ENCODE results near the gene PAPSS2. TPM values are rescaled to one million over a fixed set of nuclear protein-coding genes. Genes with fewer than 3 reads are reported as not detected.
A peak's percentile ranks its signal among the peaks of the same experiment; 100 is the strongest.

Gene PAPSS2
- total and polyA plus RNA-seq, 4 donors: 24.3 to 86.5 (median 59.3) TPM

DNA sequence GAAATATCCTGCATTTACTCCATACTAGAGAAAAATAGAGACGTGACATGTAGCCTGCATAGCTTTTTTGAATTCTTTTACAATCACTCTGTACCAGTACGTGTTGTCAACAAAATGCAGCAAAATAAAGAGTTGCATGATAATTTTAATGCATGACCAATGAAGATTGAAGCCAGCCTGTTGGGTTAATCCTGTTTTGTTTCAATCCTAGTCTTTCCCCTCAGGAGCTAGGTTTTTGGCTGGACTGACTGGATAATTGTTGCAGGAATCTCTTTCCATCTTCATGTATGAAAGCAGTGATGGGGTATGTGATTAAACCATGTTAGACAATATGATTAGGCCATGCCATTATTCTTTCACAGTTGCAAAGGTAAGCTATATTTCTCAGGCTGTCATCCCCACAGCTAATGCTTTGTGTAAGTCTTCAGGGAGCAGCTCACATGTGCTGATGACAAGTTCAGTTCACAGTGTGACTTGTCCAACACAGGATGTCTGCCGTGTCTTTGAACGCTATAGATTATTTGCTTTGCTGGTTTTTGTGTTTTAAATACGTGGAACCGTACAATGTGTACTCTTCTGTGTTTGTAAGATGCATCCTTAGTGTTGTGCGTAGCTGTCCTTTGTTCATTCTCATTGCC, 24.4 kb downstream of the PAPSS2 start:
- no peak overlapping the region for H3K4me3 ChIP-seq (ENCODE audit: low read depth in 1 of 3, low read length in 3 of 3)
- H3K36me3 ChIP-seq (ENCODE audit: control insufficient read depth in 4 of 4, insufficient read depth in 3 of 4, low read depth in 1 of 4, low read length in 3 of 4): peaks cover 0 to 2% (median 0%) of the 10 kb centered on the region in 4 donors
- 83% methylated on average over 7 of the region's 7 CpGs for WGBS
- H3K4me1 ChIP-seq (ENCODE audit: control insufficient read depth in 4 of 4, insufficient read depth in 4 of 4, low read length in 3 of 4): peaks cover 10 to 30% (median 22%) of the 10 kb centered on the region in 4 donors
- H3K9me3 ChIP-seq (ENCODE audit: control insufficient read depth in 4 of 4, low read length in 3 of 4): no peaks in the 10 kb centered on the region
- H3K9ac ChIP-seq (ENCODE audit: low read depth in 1 of 2, low read length in 2 of 2): no peak overlapping the region
- H3K27ac ChIP-seq (ENCODE audit: low read depth in 1 of 2, low read length in 2 of 2): no peak overlapping the region
- DNase-seq (ENCODE audit: low spot score): no peak
- H3K27me3 ChIP-seq (ENCODE audit: control insufficient read depth in 4 of 4, insufficient read depth in 4 of 4, low read length in 3 of 4): no peaks in the 10 kb centered on the region
- TF ChIP-seq, protein P1, sequence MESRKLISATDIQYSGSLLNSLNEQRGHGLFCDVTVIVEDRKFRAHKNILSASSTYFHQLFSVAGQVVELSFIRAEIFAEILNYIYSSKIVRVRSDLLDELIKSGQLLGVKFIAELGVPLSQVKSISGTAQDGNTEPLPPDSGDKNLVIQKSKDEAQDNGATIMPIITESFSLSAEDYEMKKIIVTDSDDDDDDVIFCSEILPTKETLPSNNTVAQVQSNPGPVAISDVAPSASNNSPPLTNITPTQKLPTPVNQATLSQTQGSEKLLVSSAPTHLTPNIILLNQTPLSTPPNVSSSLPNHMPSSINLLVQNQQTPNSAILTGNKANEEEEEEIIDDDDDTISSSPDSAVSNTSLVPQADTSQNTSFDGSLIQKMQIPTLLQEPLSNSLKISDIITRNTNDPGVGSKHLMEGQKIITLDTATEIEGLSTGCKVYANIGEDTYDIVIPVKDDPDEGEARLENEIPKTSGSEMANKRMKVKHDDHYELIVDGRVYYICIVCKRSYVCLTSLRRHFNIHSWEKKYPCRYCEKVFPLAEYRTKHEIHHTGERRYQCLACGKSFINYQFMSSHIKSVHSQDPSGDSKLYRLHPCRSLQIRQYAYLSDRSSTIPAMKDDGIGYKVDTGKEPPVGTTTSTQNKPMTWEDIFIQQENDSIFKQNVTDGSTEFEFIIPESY (IDR thresholded peaks at IDR 0.05): no peak
- TF ChIP-seq RXRA (IDR thresholded peaks at IDR 0.05) (no peak), RAD21 (IDR thresholded peaks at IDR 0.05) (no peak), HNF4G (IDR thresholded peaks at IDR 0.05) (no peak)

DNA sequence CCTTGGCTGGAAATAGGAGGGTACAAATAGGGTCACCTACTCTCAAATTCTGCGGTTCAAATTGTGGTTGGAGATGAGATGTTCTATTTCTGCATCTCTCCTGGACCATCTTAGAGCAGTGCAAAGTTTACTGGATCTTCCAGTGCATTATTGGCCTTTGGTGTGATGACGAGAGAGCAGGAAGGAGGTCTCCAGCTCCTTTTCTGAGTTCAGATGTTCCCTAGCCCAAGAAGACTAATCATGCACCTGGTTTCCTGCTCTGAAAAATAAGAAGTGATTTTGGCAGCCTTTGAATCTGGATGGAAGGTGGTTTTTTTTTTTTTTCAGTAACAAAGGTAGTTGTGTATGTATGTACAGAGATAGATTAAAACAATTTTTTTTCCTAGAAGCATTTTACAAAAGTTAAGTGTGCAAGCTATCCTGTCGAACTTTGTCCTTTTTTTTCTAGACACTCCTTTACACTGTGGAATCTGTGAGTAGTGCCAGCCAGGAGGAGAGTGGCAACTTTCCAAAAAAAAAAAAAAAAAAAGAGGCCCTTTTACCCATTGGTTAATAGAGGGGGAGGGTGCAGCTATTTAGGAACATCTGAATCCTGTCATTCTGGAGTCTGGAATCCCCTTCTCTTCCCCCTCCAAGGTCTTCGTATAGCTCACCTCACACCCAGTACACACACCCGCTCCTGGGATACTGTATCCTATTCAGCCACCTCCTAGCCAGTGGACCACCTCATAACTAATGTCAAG, 26.3 kb downstream of the PAPSS2 start:
- Histone ChIP-seq H3K27ac (ENCODE audit: low read depth in 1 of 2, low read length in 2 of 2) (peak overlapping the region; percentile 48 to 82), H3K27me3 (ENCODE audit: control insufficient read depth in 4 of 4, insufficient read depth in 4 of 4, low read length in 3 of 4) (no peaks in the 10 kb centered on the region), H3K4me1 (ENCODE audit: control insufficient read depth in 4 of 4, insufficient read depth in 4 of 4, low read length in 3 of 4) (peaks cover 8 to 31% (median 25%) of the 10 kb centered on the region in 4 donors), H3K9ac (ENCODE audit: low read depth in 1 of 2, low read length in 2 of 2) (peak overlapping the region; percentile 16 to 33), H3K9me3 (ENCODE audit: control insufficient read depth in 4 of 4, low read length in 3 of 4) (no peaks in the 10 kb centered on the region), H3K4me3 (ENCODE audit: low read depth in 1 of 3, low read length in 3 of 3) (peak overlapping the region in 1 of 3 donors; percentile 38), H3K36me3 (ENCODE audit: control insufficient read depth in 4 of 4, insufficient read depth in 3 of 4, low read depth in 1 of 4, low read length in 3 of 4) (peaks cover 0 to 2% (median 0%) of the 10 kb centered on the region in 4 donors)
- TF ChIP-seq NR2F2 (IDR thresholded peaks at IDR 0.05): no peak
- TF ChIP-seq SP1 (IDR thresholded peaks at IDR 0.05): peak; percentile 76
- TF ChIP-seq, protein P1 (IDR thresholded peaks at IDR 0.05): peak; percentile 30
- no peak for TF ChIP-seq FOXA1 (IDR thresholded peaks at IDR 0.05)
- TF ChIP-seq, protein P2, sequence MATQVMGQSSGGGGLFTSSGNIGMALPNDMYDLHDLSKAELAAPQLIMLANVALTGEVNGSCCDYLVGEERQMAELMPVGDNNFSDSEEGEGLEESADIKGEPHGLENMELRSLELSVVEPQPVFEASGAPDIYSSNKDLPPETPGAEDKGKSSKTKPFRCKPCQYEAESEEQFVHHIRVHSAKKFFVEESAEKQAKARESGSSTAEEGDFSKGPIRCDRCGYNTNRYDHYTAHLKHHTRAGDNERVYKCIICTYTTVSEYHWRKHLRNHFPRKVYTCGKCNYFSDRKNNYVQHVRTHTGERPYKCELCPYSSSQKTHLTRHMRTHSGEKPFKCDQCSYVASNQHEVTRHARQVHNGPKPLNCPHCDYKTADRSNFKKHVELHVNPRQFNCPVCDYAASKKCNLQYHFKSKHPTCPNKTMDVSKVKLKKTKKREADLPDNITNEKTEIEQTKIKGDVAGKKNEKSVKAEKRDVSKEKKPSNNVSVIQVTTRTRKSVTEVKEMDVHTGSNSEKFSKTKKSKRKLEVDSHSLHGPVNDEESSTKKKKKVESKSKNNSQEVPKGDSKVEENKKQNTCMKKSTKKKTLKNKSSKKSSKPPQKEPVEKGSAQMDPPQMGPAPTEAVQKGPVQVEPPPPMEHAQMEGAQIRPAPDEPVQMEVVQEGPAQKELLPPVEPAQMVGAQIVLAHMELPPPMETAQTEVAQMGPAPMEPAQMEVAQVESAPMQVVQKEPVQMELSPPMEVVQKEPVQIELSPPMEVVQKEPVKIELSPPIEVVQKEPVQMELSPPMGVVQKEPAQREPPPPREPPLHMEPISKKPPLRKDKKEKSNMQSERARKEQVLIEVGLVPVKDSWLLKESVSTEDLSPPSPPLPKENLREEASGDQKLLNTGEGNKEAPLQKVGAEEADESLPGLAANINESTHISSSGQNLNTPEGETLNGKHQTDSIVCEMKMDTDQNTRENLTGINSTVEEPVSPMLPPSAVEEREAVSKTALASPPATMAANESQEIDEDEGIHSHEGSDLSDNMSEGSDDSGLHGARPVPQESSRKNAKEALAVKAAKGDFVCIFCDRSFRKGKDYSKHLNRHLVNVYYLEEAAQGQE (IDR thresholded peaks at IDR 0.05): peak; percentile 29
- TF ChIP-seq, protein P3, sequence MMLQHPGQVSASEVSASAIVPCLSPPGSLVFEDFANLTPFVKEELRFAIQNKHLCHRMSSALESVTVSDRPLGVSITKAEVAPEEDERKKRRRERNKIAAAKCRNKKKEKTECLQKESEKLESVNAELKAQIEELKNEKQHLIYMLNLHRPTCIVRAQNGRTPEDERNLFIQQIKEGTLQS (IDR thresholded peaks at IDR 0.05): no peak
- TF ChIP-seq, protein P4, sequence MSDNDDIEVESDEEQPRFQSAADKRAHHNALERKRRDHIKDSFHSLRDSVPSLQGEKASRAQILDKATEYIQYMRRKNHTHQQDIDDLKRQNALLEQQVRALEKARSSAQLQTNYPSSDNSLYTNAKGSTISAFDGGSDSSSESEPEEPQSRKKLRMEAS (IDR thresholded peaks at IDR 0.05): peak; percentile 23
- peak; percentile 84 to 85 for TF ChIP-seq HNF4A (conservative IDR thresholded peaks at IDR 0.05)
- TF ChIP-seq FOXA2 (IDR thresholded peaks at IDR 0.05): no peak
- no peak for TF ChIP-seq GABPA (IDR thresholded peaks at IDR 0.05 in 1 of 2, conservative IDR thresholded peaks at IDR 0.05 in 1 of 2)
- TF ChIP-seq RXRA (IDR thresholded peaks at IDR 0.05): peak; percentile 26 to 53
- peak in 1 of 2 donors; percentile 89 for TF ChIP-seq JUND (IDR thresholded peaks at IDR 0.05)
- TF ChIP-seq TAF1 (conservative IDR thresholded peaks at IDR 0.05): no peak
- peak; percentile 46 for TF ChIP-seq HNF4G (IDR thresholded peaks at IDR 0.05)
- TF ChIP-seq, protein P5, sequence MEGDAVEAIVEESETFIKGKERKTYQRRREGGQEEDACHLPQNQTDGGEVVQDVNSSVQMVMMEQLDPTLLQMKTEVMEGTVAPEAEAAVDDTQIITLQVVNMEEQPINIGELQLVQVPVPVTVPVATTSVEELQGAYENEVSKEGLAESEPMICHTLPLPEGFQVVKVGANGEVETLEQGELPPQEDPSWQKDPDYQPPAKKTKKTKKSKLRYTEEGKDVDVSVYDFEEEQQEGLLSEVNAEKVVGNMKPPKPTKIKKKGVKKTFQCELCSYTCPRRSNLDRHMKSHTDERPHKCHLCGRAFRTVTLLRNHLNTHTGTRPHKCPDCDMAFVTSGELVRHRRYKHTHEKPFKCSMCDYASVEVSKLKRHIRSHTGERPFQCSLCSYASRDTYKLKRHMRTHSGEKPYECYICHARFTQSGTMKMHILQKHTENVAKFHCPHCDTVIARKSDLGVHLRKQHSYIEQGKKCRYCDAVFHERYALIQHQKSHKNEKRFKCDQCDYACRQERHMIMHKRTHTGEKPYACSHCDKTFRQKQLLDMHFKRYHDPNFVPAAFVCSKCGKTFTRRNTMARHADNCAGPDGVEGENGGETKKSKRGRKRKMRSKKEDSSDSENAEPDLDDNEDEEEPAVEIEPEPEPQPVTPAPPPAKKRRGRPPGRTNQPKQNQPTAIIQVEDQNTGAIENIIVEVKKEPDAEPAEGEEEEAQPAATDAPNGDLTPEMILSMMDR (IDR thresholded peaks at IDR 0.05; ENCODE audit: low read depth, low read length, missing input control): no peak
- TF ChIP-seq EGR1 (IDR thresholded peaks at IDR 0.05; ENCODE audit: low read depth in 2 of 2): peak in 1 of 2 donors; percentile 66
- peak; percentile 23 for TF ChIP-seq YY1 (IDR thresholded peaks at IDR 0.05)
- peak in 1 of 2 donors; percentile 41 for TF ChIP-seq RAD21 (IDR thresholded peaks at IDR 0.05)
- DNase-seq (ENCODE audit: low spot score): no peak
- 42% methylated on average over 5 of the region's 5 CpGs for whole genome bisulfite sequencing

Measured in liver (tissue), 9 donors.